Activated T-cell treated with anti-CD3 and anti-CD28 coated beads for 4 hours (primary cell): ENCODE data around the gene TMEM259.
A peak's percentile ranks its signal among the peaks of the same experiment; 100 is the strongest.

Experiments used
- DNase-seq: peaks from one replicate; pipeline ENCODE4 v3.0.0-alpha.2; 2020

The TMEM259 gene

DNA sequence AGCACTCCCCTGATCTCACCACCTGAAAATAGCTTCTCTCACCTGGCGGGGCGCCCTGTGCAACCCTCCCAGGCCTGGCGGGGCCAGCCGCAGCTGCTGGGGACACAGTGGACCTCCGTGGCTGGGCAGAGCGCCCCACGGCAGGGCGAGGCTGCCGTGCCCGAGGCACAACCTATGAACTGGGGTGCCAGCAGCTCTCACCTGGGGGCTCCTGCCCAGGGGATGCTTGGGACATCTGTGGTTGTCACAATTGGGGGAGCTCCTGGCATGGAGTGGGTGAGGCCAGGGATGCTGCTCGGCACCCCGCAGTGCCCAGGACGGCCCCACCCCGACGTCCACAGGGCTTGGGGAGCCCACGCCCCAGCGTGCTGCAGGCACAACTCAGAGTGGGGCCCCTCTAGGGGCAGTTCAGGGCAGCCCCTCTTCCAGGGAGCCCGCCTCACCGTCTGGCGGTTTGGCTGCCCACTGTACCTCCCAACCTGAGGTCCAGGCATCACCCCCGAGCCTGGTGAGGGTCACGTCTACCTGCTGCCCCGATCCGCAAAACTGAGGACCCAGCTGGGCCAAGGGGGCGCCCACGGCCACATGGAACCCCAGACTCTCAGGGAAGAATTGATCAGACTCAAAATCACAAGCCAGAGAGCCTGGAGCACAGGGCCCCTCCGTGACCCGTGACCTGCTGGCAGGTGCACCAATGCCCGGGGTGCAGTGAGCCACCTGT is 5.7 kb downstream of the TMEM259 start:
- DNase-seq, result no peak

DNA sequence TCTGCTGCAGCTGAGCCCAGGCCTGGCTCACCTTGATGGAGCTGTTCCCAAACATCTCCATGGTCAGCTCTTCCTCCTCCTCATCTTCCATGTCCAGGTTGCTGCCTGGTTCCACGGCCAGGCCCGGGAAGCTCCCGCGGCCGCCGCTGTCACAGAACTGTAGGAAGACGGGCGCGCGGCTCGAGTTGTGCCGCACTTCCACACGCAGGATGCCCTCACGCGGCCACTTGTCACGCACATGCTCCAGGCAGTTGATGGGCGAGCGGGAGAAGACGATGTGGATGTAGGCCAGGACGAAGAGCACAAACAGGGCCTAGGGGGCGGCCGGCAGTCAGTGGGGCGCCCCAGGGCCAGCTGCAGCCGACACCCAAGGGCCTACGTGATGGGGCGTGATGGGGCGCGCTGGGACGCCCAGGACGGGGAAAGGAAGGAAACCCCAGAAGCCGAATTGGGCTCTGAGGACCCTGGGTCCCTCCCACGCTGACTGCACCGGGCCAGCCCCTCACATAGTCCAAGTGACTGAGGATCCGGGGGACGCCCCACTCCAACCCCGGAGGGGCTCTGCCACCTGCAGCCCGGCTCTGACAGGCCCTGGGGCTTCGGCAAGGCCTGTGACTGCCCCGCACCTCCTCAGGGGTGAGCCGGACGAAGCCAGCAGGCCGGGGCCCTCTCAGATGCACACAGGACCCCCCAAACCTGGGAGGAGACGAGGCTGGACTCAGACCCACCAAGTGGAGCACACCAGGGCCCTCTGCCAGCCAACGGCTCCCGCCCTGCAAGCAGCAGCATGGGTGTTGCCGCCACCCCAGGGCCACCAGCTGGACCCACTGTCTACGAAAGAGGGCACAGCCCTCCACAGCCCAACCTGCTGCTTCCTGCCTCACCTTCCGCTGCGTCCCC is 6.5 kb downstream of the TMEM259 start:
- DNase-seq, result no peak

DNA sequence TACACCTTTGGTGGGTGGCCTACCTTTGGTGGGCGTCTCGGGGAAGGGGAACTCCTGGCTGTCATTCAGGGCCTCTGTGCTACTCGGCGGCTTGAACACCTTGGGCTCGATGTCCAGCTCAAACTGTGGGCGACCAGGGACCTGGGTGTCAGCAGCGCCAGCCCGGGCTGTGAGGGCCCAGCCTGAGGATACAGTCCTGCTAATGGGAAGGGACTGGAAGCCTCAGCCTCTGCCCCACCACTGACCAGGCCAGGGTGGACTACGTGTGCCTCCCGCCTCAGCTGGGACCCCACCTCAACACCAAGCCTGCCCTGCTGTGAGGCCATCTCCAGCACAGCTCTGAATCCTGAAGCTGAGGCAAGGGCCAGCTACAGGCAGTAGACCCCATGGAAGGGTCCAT is 7.7 kb downstream of the TMEM259 start:
- no peak for DNase-seq

DNA sequence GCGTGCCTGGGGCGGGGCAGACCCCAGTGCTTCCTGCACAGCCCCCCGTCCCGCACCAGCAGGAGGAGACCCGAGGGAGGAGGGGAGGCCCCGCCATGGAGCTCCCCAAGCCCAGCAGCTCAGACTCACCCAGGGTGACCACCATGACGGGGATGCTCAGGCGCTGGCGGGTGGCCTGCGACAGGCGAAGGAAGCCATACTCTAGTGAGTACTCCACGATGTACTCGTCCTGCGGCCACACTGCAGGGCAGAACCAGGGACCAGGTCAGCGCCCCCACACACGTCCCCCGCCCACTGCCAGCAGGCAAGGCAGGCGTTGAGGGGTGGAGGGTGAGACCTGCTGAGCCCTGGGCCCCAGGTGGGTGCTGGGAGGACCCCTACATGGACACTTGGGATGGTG is 8.6 kb downstream of the TMEM259 start:
- DNase-seq, result no peak

DNA sequence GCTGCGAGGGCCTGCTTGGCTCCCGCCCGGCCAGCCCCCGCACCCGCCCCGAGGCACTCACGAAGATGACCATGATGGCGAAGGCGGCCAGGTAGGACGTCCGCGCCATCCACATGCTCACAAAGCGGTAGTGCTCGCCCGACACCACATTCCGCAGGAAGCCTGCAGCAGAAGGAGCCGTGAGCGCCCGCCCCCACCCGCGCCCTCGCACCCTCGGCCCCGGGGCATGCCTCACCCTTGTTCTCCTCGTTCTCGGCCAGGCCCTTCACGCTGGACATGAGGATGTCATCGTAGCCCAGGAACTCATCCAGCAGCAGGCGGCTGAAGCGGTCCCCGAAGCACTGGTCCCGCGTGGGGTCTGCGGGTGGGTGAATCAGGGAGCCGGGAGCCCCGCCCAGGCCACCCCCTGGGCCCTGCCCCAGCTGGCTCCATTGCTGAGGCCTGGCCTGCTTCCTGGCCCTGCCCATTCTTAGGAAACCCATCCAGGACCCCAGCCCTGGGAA is 9.0 kb downstream of the TMEM259 start:
- no peak for DNase-seq

DNA sequence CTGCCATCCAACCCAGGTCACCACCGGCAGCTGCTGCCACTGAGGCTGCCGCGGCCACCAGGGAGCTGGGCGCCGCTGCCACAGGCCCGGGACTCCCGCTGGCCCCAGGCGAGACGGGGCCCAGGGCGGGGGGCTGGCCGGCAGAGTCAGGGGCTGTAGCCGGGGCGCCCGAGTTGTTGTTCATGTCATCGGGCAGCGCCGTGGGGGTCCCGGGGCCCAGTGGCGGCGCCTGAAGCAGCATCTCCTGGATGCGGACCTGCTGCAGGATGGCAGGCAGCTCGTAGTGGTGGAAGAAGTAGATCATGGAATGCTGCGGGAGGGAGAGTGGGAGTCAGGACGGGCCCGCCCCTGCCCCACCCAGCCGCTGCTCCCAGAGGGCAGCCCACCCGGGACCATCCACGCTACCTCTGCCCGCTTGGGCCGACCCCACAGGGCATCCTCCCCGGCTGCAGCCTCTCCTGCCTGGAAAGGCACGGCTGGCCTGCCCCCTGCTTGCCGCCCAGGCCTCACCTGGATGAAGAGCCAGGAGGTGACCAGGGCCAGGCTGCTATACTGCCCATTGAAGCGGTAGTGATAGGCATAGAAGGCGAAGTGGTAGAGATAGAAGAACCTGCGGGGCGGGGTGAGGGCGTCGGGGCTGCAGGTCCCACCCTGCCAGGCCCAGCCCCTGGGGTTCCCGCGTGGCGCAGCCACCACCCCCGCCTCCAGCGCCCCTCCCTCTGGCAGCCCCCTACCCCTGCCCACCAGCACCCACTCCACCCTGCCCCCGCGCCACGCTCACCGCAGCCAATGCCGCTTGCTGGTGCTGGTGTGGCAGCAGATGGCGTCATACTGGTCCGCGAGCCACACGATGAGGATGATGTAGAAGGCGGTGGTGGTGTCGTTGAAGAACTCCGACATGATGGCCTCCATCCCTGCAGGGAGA is 10.1 kb downstream of the TMEM259 start:
- DNase-seq, result no peak

DNA sequence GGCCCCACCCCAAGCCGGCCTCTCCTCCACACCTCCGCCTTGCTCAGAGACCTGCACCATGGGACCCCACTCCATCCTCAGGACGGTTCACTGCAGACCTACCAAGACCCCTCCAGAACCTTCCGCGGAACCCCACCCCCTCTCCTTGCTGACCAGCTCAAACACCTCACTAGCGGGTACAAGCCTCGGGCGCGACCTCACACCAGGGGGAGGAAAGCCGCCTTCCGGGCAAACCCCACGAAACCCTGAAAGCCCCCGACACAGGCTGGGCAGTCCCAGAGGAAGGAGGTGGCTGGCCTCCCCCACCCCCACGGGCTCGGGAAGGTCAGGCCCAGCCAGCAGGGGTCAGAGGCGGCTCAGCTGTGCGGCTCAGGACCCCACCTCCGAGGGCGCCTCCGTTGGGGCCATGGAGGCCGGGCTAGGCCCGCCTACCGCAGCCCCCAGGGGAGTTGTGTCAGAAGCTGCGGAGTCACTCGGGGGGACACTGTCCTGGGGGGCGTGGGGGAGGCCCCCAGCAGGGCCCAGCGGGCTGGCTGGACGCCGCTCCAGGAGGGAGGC is 10.9 kb downstream of the TMEM259 start:
- DNase-seq, result no peak

DNA sequence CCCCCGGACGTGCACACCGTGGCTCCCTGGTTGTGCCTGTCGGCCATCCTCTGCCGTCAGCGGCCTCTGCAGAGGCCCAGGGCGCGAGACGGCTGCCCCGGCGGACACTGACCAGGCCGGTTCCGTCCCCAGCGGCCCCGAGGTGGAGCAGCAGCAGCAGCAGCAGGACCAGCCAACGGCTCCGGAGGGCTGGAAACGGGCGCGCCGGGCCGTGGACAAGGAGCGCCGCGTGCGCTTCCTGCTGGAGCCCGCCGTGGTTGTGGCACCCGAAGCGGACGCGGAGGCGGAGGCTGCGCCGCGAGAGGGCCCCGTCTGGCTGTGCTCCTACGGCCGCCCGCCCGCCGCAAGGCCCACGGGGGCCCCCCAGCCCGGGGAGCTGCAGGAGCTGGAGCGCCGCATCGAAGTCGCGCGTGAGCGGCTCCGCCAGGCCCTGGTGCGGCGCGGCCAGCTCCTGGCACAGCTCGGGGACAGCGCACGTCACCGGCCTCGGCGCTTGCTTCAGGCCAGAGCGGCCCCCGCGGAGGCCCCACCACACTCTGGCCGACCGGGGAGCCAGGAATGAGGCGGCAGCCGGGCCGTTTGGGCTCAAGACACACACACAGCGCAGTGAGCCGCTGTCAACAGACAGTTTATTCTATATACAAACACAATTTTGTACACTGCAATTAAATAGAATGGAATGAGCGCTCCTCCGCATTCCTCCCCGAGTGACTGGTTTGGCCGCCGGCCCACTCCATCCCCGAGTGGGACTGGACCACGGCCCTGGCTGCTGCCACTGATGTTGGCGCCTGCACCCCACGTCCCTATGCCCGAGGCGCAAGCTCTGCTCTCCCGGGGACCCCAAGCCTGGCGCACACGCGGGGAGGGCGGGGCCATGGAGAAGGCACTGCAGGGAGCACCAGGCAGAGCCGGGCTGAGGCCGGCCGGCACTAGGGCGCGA is 11.6 kb downstream of the TMEM259 start:
- DNase-seq, result no peak

DNA sequence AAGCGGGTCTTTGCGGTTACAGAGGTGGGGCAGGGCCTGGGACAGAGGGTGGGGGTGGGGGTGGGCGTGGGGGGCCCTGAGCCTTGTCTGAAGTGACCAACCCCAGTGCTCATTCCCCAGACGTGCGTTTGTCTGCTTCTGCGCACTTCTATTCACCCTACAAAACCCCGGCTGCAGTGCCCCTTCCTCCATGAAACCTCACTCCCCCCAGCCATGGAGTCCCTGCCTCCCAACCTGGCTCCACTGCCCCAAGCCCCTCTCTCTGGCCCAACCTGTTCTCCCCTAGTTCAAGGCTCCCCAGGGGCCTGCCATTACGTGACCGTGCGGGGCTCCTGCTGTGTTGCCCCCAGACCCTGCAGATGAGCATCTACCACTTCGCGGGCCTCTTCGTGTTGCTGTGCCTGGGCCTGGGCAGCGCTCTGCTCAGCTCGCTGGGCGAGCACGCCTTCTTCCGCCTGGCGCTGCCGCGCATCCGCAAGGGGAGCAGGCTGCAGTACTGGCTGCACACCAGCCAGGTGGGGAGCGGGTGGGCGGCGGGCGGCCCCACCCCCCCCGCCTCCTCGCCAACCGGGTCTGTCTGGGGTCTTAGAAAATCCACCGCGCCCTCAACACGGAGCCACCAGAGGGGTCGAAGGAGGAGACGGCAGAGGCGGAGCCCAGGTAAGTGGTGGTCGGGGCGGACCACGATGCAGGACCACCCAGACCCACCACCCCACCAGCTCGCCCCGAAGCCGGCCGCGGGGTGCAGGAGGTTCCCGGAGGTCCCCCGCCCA is 12.5 kb downstream of the TMEM259 start:
- no peak for DNase-seq

DNA sequence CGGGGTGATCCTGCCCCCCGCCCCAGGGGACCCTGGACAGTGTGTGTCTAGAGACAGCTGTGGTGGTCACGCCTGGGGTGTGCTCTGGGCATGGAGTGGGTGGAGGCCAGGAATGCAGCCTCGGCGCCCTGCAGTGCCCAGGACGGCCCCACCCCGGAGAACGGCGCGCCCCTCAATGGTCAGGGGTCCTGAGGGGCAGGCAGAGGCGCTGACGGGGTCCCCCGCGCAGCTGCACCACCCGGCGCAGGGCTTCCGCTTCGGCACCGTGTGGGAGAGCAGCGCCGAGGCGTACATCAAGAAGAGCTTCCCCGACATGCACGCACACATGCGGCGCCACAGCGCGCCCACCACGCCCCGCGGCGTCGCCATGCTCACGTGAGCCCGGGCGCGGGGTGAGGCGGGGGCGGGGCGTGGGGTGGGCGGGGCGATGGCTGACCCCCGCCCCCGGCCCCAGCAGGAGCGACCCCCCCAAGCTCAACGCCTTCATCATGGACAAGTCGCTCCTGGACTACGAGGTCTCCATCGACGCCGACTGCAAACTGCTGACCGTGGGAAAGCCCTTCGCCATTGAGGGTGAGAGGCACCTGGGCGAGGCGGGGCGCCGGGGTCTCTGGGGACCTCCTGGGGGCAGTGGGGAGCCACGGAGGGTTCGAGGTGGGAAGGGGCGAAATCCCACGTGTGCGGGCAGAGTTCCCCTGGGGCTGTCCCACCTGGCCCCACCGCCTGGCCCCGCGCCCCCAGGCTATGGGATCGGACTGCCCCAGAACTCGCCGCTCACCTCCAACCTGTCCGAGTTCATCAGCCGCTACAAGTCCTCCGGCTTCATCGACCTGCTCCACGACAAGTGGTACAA is 13.3 kb downstream of the TMEM259 start:
- no peak for DNase-seq

DNA sequence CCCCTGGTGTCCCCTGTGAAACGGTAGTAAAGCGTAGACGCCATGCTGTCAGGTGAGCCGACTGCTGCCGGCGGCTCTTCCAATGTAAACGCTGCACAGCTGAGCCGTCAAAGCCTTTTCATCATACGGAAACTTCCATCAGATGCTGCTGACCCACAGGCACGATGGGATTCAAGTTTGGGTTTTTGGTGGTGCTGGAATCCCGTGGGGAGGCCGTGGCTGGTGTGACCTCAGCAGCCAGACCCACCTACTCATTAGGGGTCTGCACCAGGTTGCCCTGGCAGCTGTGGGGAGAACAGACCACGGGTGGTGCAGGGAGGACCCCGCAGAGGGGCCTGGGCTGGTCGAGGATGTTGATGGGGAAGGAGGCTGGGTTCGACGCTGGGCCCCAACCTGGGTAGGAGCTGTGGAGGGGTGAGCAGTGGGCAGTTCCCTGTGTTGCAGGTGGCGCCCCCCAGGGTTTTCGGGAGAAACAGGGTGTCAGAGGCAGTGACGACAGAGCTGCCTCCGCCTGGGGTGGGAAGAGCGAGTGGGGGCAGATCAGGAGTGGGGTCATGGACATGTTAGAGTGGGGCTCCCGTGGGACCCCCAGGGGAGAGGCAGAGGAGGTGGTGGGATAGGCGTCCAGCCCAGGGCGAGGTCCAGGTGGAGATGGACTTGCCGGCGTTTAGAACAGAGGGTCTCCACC is 14.1 kb downstream of the TMEM259 start:
- DNase-seq, result no peak

DNA sequence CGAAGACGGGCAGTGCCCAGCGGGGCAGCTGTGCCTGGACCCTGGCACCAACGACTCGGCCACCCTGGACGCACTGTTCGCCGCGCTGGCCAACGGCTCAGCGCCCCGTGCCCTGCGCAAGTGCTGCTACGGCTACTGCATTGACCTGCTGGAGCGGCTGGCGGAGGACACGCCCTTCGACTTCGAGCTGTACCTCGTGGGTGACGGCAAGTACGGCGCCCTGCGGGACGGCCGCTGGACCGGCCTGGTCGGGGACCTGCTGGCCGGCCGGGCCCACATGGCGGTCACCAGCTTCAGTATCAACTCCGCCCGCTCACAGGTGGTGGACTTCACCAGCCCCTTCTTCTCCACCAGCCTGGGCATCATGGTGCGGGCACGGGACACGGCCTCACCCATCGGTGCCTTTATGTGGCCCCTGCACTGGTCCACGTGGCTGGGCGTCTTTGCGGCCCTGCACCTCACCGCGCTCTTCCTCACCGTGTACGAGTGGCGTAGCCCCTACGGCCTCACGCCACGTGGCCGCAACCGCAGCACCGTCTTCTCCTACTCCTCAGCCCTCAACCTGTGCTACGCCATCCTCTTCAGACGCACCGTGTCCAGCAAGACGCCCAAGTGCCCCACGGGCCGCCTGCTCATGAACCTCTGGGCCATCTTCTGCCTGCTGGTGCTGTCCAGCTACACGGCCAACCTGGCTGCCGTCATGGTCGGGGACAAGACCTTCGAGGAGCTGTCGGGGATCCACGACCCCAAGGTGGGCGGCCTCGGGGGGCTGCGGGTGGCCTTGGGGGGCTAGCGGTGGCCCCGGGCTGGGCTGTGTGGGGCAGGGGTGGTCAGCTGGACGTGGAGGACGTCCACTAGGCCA is 15.9 kb downstream of the TMEM259 start:
- no peak for DNase-seq

DNA sequence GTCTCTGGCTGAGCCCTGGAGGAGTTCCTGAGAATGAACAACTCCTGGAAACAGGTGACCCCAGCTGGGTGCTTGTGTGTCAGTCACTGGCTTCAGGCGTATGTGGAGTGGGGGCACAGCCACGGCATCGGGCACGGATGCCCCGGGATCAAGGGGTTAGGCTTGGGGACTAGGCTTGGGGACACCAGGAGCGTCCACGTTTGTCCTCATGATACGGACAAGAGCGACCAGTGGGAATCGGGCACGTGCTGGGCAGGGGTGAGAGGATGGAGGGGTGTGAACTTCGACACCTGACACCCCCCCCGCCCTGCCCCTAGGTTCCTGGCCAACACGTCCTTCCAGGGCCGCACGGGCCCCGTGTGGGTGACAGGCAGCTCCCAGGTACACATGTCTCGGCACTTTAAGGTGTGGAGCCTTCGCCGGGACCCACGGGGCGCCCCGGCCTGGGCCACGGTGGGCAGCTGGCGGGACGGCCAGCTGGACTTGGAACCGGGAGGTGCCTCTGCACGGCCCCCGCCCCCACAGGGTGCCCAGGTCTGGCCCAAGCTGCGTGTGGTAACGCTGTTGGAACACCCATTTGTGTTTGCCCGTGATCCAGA is 16.6 kb downstream of the TMEM259 start:
- no peak for DNase-seq

DNA sequence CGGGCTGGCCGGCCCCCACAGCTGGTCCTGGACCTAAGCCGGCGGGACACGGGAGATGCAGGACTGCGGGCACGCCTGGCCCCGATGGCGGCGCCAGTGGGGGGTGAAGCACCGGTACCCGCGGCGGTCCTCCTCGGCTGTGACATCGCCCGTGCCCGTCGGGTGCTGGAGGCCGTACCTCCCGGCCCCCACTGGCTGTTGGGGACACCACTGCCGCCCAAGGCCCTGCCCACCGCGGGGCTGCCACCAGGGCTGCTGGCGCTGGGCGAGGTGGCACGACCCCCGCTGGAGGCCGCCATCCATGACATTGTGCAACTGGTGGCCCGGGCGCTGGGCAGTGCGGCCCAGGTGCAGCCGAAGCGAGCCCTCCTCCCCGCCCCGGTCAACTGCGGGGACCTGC is 17.6 kb downstream of the TMEM259 start:
- DNase-seq, result no peak

DNA sequence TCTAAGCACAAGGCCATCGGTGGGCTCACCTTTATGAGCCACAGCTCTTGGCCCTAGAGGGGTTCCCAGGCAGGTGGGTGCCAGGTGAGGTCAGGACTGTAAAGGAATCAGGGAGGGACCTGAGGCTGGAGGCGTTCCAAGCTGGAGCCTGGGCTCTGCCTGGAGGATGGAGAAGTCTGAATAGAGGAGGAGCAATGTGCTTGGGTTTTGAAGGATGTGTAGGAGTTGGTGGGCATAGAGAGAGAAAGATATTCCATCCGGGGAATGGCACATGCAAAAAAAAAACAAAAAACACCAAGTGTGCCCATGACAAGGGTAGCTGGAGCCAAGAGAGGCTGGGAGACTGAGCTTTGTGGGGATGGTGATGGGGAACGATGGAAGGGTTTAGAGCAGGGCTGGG is 18.3 kb downstream of the TMEM259 start:
- DNase-seq, result no peak

DNA sequence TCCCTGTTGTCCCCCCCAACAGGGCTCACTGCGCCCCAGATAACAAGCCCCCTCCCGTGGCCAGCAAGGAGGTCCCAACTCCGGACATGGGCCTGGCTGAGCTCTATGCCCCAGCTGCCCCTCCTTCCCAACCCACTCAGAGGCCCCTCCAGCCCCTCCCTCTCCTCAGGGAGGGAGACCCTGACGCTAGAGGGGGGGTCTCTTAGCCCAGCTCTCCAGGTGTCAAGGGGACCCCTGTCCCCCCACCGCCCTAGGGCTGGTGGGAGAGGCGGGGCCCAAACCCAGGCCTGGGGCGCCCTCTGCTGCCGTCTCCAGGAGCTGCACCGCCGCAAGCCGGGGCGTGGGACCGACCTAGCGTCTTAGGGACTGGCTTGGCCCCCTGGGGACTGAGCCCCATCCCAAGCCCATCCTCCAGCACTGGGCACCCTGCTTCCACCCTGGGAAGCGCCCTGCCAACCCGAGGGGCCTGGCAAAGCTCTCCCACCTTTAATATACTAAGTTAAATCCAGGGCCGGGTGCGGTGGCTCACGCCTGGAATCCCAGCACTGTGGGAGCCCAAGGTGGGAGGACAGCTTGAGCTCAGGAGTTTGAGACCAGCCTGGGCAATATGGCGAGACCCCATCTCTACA is 19.3 kb downstream of the TMEM259 start:
- peak; percentile 61 for DNase-seq
